ENCODE measurements around the gene PPP1R3F.

DNA sequence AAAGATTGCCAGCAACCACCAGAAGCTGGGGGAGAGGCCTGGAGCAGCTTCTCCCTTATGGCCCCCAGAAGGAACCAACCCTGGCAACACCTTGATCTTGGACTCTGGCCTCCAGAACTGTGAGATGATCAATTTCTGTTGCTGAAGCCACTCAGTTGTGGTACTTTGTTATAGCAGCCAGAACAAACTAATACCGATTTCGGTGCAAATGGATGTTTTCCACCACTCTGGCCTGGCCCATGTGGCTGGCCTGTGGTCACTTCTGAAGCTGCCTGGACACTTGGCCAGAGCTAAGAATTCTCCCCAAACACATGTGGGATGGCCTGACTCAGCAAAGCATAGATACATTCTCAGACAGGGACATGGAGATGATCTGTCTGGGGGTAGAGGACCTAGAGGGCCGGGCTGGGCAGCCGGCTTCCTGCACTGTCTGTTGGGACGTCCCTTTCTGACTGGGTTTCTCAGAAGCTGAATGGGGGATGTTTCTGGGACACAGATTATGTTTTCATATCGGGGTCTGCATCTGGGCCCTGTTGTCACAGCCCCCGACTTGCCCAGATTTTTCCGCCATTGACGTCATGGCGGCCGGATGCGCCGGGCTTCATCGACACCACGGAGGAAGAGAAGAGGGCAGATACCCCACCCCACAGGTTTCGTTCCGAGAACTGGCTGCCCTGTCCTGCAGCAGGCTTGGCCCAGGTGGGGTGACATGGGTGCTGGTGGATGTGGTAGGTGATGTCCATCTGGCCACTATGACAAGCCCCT lies 9.2 kb upstream of the PPP1R3F start:
- TF ChIP-seq, protein P1, sequence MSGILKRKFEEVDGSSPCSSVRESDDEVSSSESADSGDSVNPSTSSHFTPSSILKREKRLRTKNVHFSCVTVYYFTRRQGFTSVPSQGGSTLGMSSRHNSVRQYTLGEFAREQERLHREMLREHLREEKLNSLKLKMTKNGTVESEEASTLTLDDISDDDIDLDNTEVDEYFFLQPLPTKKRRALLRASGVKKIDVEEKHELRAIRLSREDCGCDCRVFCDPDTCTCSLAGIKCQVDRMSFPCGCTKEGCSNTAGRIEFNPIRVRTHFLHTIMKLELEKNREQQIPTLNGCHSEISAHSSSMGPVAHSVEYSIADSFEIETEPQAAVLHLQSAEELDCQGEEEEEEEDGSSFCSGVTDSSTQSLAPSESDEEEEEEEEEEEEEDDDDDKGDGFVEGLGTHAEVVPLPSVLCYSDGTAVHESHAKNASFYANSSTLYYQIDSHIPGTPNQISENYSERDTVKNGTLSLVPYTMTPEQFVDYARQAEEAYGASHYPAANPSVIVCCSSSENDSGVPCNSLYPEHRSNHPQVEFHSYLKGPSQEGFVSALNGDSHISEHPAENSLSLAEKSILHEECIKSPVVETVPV (CRISPR knock-in tag; IDR thresholded peaks at IDR 0.05) = no peak
- no peak for TF ChIP-seq ZFP3 (CRISPR knock-in tag; IDR thresholded peaks at IDR 0.05)

Data from SK-N-SH treated with all-trans-retinoic acid at 6 μM for 48 hours (cell line).